ENCODE results near the gene CDC14B.
"Not testable (repeated sequence)": the region's sequence is repeated elsewhere in the genome, so short reads cannot be mapped to it uniquely, and the experiment has no call there.

Gene CDC14B

GRCh38 chr9:96616817-96617438, 2.7 kb downstream of the CDC14B start:
- ChIA-PET CTCF (no interaction called here), POLR2A (no interaction called here)
- TF ChIP-seq, protein P1, sequence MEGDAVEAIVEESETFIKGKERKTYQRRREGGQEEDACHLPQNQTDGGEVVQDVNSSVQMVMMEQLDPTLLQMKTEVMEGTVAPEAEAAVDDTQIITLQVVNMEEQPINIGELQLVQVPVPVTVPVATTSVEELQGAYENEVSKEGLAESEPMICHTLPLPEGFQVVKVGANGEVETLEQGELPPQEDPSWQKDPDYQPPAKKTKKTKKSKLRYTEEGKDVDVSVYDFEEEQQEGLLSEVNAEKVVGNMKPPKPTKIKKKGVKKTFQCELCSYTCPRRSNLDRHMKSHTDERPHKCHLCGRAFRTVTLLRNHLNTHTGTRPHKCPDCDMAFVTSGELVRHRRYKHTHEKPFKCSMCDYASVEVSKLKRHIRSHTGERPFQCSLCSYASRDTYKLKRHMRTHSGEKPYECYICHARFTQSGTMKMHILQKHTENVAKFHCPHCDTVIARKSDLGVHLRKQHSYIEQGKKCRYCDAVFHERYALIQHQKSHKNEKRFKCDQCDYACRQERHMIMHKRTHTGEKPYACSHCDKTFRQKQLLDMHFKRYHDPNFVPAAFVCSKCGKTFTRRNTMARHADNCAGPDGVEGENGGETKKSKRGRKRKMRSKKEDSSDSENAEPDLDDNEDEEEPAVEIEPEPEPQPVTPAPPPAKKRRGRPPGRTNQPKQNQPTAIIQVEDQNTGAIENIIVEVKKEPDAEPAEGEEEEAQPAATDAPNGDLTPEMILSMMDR (IDR thresholded peaks at IDR 0.05; ENCODE audit: control extremely low read depth, extremely low read depth, low read depth, missing control alignments) = no peak
- DNase-seq (ENCODE audit: extremely low spot score) = no peak

- ChIA-PET CTCF (interaction anchor here (1.8 kb wide), 1 partner anchor 13 kb away, joined by 4 read pairs; no protein-coding TSS in a partner anchor), POLR2A (no interaction called here)
- TF ChIP-seq, protein P1 (IDR thresholded peaks at IDR 0.05; ENCODE audit: control extremely low read depth, extremely low read depth, low read depth, missing control alignments) = no peak
- DNase-seq (ENCODE audit: extremely low spot score) = no peak
These were observed 4.2 kb downstream of the CDC14B start for GRCh38 chr9:96615411-96615810.

GRCh38 chr9:96614664-96615063, 5.0 kb downstream of the CDC14B start:
- CTCF ChIA-PET = interaction anchor here (1.8 kb wide), 1 partner anchor 12 kb away, joined by 4 read pairs; no protein-coding TSS in a partner anchor
- POLR2A ChIA-PET = not testable (repeated sequence)

DNA sequence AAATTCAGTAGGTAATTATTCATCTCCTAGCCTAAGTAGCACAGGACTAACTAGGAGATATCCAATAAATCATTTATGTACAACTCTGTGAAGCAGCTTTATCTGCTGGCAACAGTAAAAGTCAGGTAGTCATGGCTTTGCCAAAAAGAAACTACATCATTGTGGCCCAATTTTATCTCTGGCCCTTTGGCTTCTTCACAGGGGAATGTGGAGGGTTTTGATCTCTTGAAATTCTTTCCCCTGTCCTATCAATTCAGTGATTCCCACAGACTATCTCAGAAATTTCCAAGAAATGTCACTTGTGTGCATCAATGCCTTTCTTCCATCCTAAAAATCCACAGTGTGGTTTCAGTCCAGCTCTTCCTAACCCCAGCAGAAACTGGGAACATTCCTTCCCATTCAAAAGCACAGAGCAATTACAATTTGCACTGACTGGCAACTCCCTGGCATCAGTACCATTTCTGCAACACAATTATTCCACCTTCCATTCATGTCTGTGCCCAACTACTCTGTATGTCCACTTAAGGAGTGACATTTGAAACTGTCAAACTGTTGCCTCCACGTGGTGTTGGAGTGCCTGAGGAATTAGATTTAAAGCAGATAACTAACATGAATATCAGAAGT, 6.6 kb downstream of the CDC14B start:
- ChIA-PET POLR2A (no interaction called here), CTCF (no interaction called here)
- DNase-seq (ENCODE audit: extremely low spot score) = no peak

More at GRCh38 chr9:96614664-96615063, 5.0 kb downstream of the CDC14B start:
- not testable (repeated sequence) for DNase-seq (ENCODE audit: extremely low spot score)

GRCh38 chr9:96612105-96612965, 7.3 kb downstream of the CDC14B start:
- TF ChIP-seq, protein P1 (IDR thresholded peaks at IDR 0.05; ENCODE audit: control extremely low read depth, extremely low read depth, low read depth, missing control alignments) = no peak
- ChIA-PET POLR2A (no interaction called here), CTCF (interaction anchor here (1.6 kb wide), 1 partner anchor 14 kb away, joined by 3 read pairs; no protein-coding TSS in a partner anchor)
- no peak for DNase-seq (ENCODE audit: extremely low spot score)

More for the DNA sequence above, 6.6 kb downstream of the CDC14B start:
- TF ChIP-seq, protein P1 (IDR thresholded peaks at IDR 0.05; ENCODE audit: control extremely low read depth, extremely low read depth, low read depth, missing control alignments) = no peak

DNA sequence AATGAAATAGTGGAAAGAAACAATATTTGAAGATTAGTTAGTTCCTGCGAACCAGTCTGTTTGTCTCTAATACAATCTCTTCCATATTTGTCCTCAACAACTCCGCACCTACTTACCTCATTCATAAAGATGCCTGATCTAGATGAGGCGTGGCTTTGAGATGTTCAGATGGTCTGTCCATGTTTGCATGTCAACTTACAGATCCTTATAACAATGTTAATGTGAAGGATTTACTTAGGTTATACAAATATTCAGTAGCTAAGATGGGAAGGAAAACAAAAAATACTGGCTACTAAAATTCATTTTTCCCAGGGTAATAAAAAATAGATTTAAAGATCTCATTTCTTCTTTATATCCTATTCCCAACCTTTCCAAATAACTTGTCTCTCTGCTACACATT, 8.3 kb downstream of the CDC14B start:
- ChIA-PET POLR2A (no interaction called here), CTCF (interaction anchor here (1.6 kb wide), 1 partner anchor 15 kb away, joined by 3 read pairs; no protein-coding TSS in a partner anchor)
- TF ChIP-seq, protein P1 (IDR thresholded peaks at IDR 0.05; ENCODE audit: control extremely low read depth, extremely low read depth, low read depth, missing control alignments) = no peak
- no peak for DNase-seq (ENCODE audit: extremely low spot score)
